Fibroblast of mammary gland (primary cell): ENCODE measurements around the gene ASPG.
A peak's percentile ranks its signal among the peaks of the same experiment; 100 is the strongest.

Source experiments
- DNase-seq: peaks from one replicate; pipeline ENCODE4 v3.0.0-alpha.2; 2010; ENCODE audit warnings: low read depth
- H3K4me3 ChIP-seq: 2 replicates; pipeline ENCODE4 v1.5.1; 2011; ENCODE audit warnings: low read depth, mild to moderate bottlenecking, low read length, moderate library complexity; ENCODE audit not compliant: control insufficient read depth
- TF ChIP-seq, protein P1 (sequence below): conservative IDR thresholded peaks from 2 replicates; pipeline ENCODE4 v1.5.1; 2011; ENCODE audit warnings: low read depth, low read length, inconsistent platforms; ENCODE audit not compliant: control insufficient read depth, insufficient read depth

ASPG gene

DNA sequence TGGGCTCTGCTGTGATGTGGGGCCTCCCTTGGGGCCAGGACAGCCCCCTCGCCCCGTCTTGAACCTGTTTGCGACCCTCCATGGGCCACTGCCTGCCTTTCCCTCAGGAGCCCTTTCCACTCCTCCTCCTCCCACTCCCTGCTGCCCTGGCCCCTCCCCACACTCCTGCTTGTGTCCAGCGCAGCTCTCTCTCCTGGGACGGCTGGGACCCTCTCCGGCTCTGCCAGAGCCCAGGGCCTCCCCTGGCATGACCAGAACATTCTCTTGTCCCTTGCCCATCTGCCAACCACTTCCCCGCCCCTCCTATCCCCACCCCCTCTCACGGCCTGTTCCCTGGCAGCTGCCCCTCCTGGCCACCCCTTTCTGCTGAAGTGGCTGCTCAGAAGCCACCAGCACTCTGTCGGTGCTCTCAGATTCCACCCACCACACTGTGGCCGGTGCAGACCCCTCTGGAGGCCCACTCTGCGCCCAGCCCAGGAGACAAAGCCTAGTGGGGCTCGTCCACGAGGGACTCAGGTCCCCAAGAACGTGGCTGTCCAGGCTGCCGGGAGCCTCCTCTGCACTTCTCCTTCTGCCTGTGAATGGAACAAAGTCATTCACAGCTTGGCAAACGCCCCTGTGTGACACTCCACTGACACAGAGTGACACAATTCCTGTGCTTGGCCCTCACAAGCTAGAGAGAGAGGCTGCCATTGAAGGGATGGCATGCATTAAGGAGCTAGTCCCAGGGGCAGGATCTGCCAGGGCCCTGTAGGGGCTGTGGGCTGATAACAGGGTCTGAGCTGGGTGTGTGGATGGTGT lies 1.4 kb downstream of the ASPG start:
- TF ChIP-seq, protein P1, sequence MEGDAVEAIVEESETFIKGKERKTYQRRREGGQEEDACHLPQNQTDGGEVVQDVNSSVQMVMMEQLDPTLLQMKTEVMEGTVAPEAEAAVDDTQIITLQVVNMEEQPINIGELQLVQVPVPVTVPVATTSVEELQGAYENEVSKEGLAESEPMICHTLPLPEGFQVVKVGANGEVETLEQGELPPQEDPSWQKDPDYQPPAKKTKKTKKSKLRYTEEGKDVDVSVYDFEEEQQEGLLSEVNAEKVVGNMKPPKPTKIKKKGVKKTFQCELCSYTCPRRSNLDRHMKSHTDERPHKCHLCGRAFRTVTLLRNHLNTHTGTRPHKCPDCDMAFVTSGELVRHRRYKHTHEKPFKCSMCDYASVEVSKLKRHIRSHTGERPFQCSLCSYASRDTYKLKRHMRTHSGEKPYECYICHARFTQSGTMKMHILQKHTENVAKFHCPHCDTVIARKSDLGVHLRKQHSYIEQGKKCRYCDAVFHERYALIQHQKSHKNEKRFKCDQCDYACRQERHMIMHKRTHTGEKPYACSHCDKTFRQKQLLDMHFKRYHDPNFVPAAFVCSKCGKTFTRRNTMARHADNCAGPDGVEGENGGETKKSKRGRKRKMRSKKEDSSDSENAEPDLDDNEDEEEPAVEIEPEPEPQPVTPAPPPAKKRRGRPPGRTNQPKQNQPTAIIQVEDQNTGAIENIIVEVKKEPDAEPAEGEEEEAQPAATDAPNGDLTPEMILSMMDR = no peak
- DNase-seq = no peak
- no peak overlapping the region for H3K4me3 ChIP-seq

DNA sequence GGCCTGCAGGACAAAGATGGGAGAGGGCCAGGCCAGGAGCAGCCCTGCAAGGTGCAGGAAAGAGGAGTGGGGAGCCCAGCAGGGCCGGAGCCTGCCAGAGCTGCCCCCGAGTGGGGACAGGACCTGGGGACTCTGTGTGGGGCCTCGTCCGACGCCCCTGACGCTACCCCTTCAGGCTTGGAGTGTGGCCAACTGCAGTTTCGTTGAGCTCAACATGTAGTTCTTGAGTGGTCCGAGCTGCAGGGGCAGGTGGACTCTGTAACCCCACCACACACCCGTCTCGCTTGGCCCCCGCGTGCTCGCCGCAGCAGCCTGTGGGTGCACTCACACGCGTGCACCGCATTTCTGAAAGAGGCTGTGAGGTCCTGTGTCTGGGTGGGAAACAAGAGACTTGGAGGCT lies 2.0 kb downstream of the ASPG start:
- TF ChIP-seq, protein P1 = no peak
- H3K4me3 ChIP-seq = no peak overlapping the region
- DNase-seq = no peak

DNA sequence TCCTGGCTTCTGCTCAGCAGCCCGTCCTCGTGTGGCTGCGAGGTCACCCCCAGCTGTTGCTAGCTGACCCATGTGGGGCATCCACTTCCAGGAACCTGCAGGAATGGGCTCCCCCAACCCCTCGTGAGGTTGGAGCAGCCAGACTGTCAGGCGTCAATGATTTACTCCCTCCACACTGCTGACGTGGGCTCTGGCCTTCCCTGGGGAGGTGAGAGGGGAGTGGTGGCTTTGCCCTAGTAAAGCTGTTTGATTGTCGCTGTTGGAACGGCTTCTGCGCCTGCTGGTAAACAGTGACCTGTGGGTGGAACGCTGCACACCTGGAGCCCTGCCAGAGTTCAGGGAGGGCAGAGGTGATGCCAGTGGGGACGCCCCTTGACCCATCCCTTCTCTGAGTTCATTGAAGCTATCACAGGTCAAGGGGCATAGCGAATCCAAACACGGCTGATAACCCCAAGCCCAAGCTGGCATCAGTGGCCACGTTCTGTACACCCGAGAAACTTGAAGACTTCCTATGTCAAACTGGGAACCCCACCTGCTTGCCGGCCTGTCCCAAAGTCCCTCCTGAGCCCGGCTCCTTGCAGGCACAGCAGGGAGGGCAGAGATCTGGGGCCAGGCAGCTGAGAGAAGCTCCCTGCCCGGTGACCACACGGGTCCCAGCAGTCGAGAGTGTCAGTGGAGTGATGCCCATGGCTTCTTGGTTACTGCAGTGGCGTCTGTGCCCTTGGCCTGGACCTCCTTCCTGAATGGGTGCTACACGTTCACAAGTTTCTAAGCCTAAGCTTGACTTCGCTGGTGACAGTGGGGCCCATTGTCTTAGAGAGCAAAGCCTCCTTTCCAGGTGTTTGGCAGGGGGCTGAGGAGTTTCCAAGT lies 2.7 kb downstream of the ASPG start:
- DNase-seq = no peak
- TF ChIP-seq, protein P1 = no peak
- no peak overlapping the region for H3K4me3 ChIP-seq

DNA sequence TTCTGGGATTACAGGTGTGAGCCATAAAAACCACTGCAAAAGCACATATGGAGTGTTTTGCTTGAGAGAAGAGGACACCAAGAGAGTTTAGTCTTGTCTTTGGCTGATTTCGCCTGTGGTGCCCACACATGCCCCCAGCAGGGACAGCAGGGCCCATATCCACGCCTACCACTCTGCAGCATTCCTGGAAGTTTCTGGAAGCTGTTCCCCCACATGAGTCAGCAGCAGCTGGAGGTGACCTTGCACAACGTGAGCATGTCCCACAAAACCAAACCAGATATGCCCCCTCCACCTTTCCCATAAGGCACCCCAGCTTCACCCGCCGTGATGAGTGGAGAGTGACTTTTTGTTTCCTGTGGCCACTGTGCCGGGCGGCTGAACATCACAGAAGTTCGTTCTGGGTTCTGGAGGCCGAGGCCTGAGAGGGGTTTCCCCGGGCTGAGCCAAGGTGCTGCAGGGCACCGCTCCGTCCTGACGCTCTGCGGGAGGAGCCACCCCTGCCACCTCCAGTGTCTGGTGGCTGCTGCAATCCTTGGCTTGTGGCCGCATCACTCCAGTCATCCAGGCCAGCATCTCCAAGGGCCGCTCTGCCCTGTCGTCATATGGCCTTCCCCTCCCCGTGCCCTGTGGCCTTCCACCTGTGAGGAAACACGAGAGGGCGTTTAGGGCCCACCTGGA lies 4.7 kb downstream of the ASPG start:
- peak; percentile 6 for DNase-seq
- TF ChIP-seq, protein P1 = no peak
- H3K4me3 ChIP-seq = no peak overlapping the region

DNA sequence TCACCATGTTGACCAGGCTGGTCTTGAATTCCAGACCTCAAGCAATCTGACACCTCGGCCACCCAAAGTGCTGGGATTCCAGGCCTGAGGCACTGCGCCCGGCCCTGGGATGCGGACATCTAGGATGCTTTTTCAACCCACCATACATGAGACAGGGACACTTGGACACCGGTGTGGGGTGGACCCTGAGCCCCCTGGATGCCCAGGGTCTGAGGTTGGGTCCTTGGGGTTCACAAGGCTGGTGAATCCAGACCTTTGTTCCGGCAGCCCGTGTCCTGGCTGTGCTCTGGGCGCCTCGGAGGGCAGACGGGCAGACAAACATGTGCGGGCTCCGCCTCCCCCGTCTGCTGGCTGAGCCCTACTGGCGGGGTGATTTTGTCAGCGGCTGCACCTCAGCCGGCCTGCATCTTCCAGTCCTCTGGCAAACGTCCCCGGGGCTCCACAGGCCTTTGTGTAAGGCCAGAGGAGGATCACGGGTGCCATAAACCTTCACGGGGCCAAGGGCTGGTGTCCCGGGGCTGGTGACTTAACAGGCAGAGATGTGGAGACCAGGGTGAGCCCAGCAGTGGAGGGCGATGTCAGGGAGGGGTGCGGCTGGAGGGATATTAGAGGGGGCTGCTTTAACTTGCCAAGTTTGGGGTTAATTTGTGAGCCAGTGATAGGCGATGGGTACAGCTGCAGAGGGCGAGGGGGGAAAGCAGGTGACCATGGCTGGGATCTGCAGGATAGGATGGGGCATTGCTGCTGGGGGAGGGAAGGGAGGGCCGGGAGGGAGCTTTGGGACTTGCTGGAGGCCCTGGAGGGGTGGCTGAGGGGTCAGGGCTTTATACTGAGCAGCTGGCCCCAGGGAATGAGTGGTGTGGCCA lies 5.8 kb downstream of the ASPG start:
- TF ChIP-seq, protein P1 = no peak
- DNase-seq = no peak
- no peak overlapping the region for H3K4me3 ChIP-seq
